ENCODE data around the gene TCF7L2. TPM values are rescaled to one million over a fixed set of nuclear protein-coding genes. Genes with fewer than 3 reads are reported as not detected.

The TCF7L2 gene
- total RNA-seq, result 10 to 100 TPM in 1 of 2 donors, 1 to 10 TPM in 1; 8.1 to 10.3 TPM

DNA sequence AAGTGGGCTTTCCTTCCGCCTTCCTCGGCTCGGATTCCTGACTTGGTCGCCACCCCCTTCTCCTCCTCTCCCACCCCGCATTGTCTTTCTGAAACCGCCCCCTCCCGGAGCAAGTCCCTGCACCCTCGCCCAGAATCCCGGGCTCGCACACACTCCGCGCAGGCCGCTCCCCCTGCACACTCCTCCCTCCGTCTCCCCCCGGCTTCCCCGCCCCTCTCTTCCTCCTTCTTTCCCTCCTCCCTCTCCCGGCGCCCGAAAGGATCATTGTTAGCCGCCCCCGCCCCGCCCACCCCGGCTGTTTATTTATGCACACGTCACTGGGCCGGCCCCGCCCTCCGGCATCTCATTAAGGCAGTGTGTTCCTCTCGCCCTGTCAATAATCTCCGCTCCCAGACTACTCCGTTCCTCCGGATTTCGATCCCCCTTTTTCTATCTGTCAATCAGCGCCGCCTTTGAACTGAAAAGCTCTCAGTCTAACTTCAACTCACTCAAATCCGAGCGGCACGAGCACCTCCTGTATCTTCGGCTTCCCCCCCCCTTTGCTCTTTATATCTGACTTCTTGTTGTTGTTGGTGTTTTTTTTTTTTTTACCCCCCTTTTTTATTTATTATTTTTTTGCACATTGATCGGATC is at the start of gene TCF7L2:
Gene TCF7L2 (plus strand): TSS at position 373 of the 633 bp plus-strand sequence. CDS start 510 bp downstream, outside the sequence.
- Mint-ChIP-seq H3K27ac (peak within 1 kb of the TSS; percentile 74 to 92), H3K9me3 (no peaks in the 10 kb centered on the region), H3K4me3 (peak within 1 kb of the TSS; percentile 90), H3K27me3 (peaks cover 22 to 26% of the 10 kb centered on the region in 2 donors), H3K4me1 (ENCODE audit: low read depth in 2 of 2) (peaks cover 36 to 38% of the 10 kb centered on the region in 2 donors), H3K36me3 (peaks cover 11% of the 10 kb centered on the region)
- ATAC-seq, result peak; percentile 68 to 84
- DNase-seq (ENCODE audit: low spot score), result peak; percentile 72

GRCh38 chr10:112902730-112903129 is 47.3 kb upstream of the TCF7L2 start:
- Mint-ChIP-seq H3K27me3 (peaks cover 0 to 4% of the 10 kb centered on the region in 2 donors), H3K4me3 (no peak overlapping the region), H3K36me3 (no peaks in the 10 kb centered on the region), H3K4me1 (ENCODE audit: low read depth in 2 of 2) (no peaks in the 10 kb centered on the region), H3K27ac (no peak overlapping the region), H3K9me3 (no peaks in the 10 kb centered on the region)
- no peak for ATAC-seq
- DNase-seq (ENCODE audit: low spot score), result no peak

DNA sequence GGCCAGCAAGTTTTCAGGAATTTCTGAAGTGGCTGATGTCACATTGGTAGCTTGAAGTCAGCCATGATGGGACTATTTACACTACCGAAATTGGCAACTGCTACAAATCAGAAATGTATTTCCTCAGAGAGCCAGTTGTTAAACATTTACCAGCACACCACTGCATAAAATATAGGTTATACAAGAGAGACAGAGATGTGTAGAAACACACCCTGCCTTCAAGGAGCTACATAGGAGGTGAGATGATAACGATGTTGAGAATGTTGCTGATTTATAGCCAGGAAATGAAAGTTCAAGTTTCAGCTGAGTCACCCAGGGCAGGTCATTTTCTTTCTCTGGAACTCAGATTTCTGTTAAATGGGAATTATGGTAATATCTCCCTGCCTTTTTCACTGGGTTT is 46.0 kb upstream of the TCF7L2 start:
- no peak for ATAC-seq
- no peak for DNase-seq (ENCODE audit: low spot score)
- peaks cover 0 to 4% of the 10 kb centered on the region in 2 donors for H3K27me3 Mint-ChIP-seq

DNA sequence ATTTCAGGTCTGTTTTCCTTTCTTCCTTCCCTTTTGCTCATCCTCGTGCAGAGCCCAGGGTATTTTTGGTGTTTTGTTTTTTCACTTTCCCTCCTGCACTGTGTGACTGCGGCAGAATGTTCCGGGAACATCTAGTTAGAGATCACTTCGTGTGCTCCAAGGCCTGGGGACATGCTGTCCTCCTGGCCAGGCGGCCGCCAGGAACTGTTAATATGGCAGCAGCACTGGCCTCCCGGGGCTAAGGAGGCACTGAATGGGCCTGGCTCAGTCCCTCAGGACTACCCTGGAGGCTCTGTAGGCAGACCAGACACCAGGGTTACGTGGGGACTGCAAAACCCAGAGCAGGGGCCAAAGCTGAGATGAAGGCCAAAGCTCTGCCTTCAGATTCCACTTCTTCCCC is 43.1 kb upstream of the TCF7L2 start:
- H3K4me3 Mint-ChIP-seq, result no peak overlapping the region
- H3K9me3 Mint-ChIP-seq, result no peaks in the 10 kb centered on the region
- H3K27me3 Mint-ChIP-seq, result peaks cover 0 to 2% of the 10 kb centered on the region in 2 donors
- H3K4me1 Mint-ChIP-seq (ENCODE audit: low read depth in 2 of 2), result no peaks in the 10 kb centered on the region
- DNase-seq (ENCODE audit: low spot score), result no peak
- no peaks in the 10 kb centered on the region for H3K36me3 Mint-ChIP-seq
- H3K27ac Mint-ChIP-seq, result no peak overlapping the region
- ATAC-seq, result no peak

More for the DNA sequence above, 46.0 kb upstream of the TCF7L2 start:
- no peaks in the 10 kb centered on the region for H3K4me1 Mint-ChIP-seq (ENCODE audit: low read depth in 2 of 2)
- H3K4me3 Mint-ChIP-seq, result no peak overlapping the region
- no peaks in the 10 kb centered on the region for H3K36me3 Mint-ChIP-seq
- no peak overlapping the region for H3K27ac Mint-ChIP-seq
- no peaks in the 10 kb centered on the region for H3K9me3 Mint-ChIP-seq

GRCh38 chr10:112907893-112908292 is 42.2 kb upstream of the TCF7L2 start:
- no peak for ATAC-seq
- no peaks in the 10 kb centered on the region for H3K9me3 Mint-ChIP-seq

DNA sequence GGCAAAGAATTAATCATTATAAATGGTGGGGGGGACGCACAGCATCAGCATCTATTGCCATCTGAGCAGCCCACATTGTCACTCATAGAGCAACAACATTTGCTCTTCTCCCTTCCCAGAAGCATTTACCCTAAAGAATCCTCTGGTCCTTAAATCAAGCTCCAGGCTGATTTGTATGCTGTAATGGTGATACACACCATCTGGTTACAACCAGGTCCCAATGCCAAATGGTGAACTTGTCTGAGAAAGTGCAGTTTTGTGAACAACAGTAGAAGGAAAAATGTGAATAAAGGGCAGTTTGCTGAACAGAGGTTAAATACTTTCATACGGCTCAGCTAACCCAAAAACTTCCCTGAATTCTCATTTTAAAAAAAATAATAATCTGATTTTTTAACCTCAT is 38.8 kb upstream of the TCF7L2 start:
- Mint-ChIP-seq H3K27me3 (peaks cover 2 to 16% of the 10 kb centered on the region in 2 donors), H3K4me3 (no peak overlapping the region), H3K9me3 (no peaks in the 10 kb centered on the region), H3K4me1 (ENCODE audit: low read depth in 2 of 2) (no peaks in the 10 kb centered on the region), H3K36me3 (no peaks in the 10 kb centered on the region), H3K27ac (no peak overlapping the region)
- no peak for DNase-seq (ENCODE audit: low spot score)
- ATAC-seq, result no peak

More at GRCh38 chr10:112907893-112908292, 42.2 kb upstream of the TCF7L2 start:
- H3K4me3 Mint-ChIP-seq, result no peak overlapping the region
- H3K27me3 Mint-ChIP-seq, result peaks cover 0 to 2% of the 10 kb centered on the region in 2 donors
- no peaks in the 10 kb centered on the region for H3K36me3 Mint-ChIP-seq
- no peak overlapping the region for H3K27ac Mint-ChIP-seq
- H3K4me1 Mint-ChIP-seq (ENCODE audit: low read depth in 2 of 2), result no peaks in the 10 kb centered on the region
- no peak for DNase-seq (ENCODE audit: low spot score)

DNA sequence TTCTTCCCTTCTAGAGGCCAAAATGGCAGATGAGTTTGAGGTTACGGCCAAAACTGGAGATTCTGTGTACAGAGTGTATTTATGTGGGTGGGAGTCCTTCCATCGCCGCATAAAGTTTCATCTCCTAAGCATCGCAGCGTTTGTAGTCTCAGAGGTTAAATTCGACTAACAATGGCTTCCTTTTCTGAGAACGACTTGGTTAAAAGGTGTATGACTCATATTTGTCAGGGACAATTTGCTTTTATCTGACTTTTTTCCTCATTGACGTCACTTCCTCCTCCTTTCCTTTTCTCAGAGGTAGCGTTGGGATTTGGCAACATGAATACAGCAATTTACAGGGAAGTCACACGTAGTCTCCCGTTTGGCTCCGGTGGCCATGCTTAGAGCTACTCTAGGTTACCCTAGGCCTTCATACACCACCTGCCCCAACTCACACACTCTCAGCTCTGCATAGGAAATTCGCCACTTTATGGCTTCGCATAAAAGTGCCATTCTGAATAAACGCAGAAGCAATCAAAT is 37.6 kb upstream of the TCF7L2 start:
- no peak overlapping the region for H3K27ac Mint-ChIP-seq
- no peak for DNase-seq (ENCODE audit: low spot score)
- ATAC-seq, result no peak
- H3K4me3 Mint-ChIP-seq, result no peak overlapping the region
- H3K36me3 Mint-ChIP-seq, result no peaks in the 10 kb centered on the region
- H3K9me3 Mint-ChIP-seq, result no peaks in the 10 kb centered on the region
- H3K27me3 Mint-ChIP-seq, result peaks cover 4 to 22% of the 10 kb centered on the region in 2 donors
- H3K4me1 Mint-ChIP-seq (ENCODE audit: low read depth in 2 of 2), result no peaks in the 10 kb centered on the region

DNA sequence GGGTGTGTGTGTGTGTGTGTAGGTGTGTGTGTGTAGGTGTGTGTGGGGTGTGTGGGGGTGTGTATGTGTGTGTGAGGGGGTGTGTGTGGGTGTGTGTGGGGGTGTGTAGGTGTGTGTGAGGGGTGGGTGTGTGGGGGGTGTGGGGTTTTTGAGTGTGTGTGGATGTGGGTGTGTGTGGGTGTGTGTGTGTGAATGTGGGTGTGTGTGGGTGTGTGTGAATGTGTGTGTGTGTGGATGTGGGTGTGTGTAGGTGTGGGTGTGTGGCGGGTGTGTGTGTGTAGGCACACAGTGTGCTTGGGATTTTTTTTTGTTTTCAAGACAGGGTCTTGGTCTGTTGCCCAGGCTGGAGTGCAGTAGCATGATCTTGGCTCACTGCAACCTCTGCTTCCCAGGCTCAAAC is 36.8 kb upstream of the TCF7L2 start:
- H3K9me3 Mint-ChIP-seq, result no peaks in the 10 kb centered on the region
- H3K27ac Mint-ChIP-seq, result no peak overlapping the region
- no peaks in the 10 kb centered on the region for H3K36me3 Mint-ChIP-seq
- no peak for ATAC-seq
- no peak for DNase-seq (ENCODE audit: low spot score)
- peaks cover 4 to 22% of the 10 kb centered on the region in 2 donors for H3K27me3 Mint-ChIP-seq
- no peaks in the 10 kb centered on the region for H3K4me1 Mint-ChIP-seq (ENCODE audit: low read depth in 2 of 2)
- no peak overlapping the region for H3K4me3 Mint-ChIP-seq

- Mint-ChIP-seq H3K4me3 (no peak overlapping the region), H3K27ac (no peak overlapping the region), H3K27me3 (peaks cover 4 to 22% of the 10 kb centered on the region in 2 donors), H3K36me3 (no peaks in the 10 kb centered on the region), H3K9me3 (no peaks in the 10 kb centered on the region), H3K4me1 (ENCODE audit: low read depth in 2 of 2) (no peaks in the 10 kb centered on the region)
- no peak for DNase-seq (ENCODE audit: low spot score)
- no peak for ATAC-seq
Observed at GRCh38 chr10:112913661-112914287, 36.3 kb upstream of the TCF7L2 start.

DNA sequence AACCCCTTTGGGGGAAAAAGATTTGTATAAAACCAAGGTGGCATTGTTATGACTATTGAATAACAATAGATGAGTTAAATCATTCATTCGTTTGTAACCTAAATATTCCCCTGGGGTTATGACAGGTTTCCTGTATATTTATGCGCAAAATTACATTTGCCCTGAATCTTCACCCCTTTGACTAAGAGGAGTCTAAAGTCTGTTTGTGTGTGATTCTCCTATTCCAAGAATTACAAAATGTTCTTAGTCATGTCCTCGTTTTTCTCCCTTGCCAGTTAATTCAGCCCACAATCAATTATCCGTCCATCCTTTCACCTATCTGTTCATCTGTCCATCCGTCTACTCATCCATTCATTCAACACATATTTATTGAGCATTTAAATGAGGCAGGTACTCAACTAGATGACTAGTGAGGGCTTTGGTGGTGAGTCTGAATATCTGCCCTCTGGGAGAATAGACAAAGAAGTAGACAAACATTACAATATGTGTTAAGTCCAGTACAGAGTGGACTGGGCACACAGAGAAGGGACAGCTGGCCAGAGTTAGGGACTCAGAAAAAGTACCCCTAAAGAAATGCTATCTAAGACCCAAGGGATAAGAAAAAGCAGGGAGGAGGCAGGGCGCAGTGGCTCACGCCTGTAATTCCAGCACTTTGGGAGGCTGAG is 35.6 kb upstream of the TCF7L2 start:
- no peak for ATAC-seq
- H3K9me3 Mint-ChIP-seq, result no peaks in the 10 kb centered on the region
- no peak overlapping the region for H3K4me3 Mint-ChIP-seq
- DNase-seq (ENCODE audit: low spot score), result no peak
- H3K27me3 Mint-ChIP-seq, result peaks cover 4 to 22% of the 10 kb centered on the region in 2 donors
- no peak overlapping the region for H3K27ac Mint-ChIP-seq
- H3K36me3 Mint-ChIP-seq, result no peaks in the 10 kb centered on the region
- no peaks in the 10 kb centered on the region for H3K4me1 Mint-ChIP-seq (ENCODE audit: low read depth in 2 of 2)

GRCh38 chr10:112915590-112916572 is 34.2 kb upstream of the TCF7L2 start:
- H3K4me3 Mint-ChIP-seq, result no peak overlapping the region
- H3K27ac Mint-ChIP-seq, result no peak overlapping the region
- no peaks in the 10 kb centered on the region for H3K36me3 Mint-ChIP-seq
- peaks cover 2 to 22% of the 10 kb centered on the region in 2 donors for H3K27me3 Mint-ChIP-seq
- no peaks in the 10 kb centered on the region for H3K4me1 Mint-ChIP-seq (ENCODE audit: low read depth in 2 of 2)
- no peak for DNase-seq (ENCODE audit: low spot score)
- no peak for ATAC-seq
- no peaks in the 10 kb centered on the region for H3K9me3 Mint-ChIP-seq

DNA sequence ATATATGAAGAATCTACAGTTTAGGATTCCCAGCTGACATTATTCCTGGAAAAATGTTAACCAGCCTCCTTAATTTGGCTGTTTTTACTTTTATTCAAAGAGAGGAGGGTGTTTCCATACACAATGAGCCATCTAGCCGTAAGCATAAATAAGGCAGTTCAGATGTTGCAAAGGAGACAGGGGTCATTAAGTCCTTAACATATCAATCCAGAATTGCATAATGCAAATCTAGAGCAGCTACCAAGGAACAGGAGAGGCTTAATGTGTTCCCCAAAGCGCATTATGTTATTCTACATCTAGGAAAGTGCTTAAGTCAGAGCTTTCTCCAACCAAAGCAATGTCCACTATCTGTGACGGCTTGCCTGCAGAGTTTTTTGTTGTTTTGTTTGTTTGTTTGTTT is 32.4 kb upstream of the TCF7L2 start:
- Mint-ChIP-seq H3K4me1 (ENCODE audit: low read depth in 2 of 2) (no peaks in the 10 kb centered on the region), H3K9me3 (no peaks in the 10 kb centered on the region), H3K4me3 (no peak overlapping the region), H3K27me3 (peaks cover 3 to 22% of the 10 kb centered on the region in 2 donors), H3K27ac (no peak overlapping the region), H3K36me3 (no peaks in the 10 kb centered on the region)
- DNase-seq (ENCODE audit: low spot score), result no peak
- no peak for ATAC-seq

GRCh38 chr10:112918771-112919170 is 31.3 kb upstream of the TCF7L2 start:
- no peaks in the 10 kb centered on the region for H3K4me1 Mint-ChIP-seq (ENCODE audit: low read depth in 2 of 2)
- H3K27me3 Mint-ChIP-seq, result peaks cover 6 to 22% of the 10 kb centered on the region in 2 donors
- no peaks in the 10 kb centered on the region for H3K36me3 Mint-ChIP-seq
- DNase-seq (ENCODE audit: low spot score) (no peak), ATAC-seq (no peak)
- H3K9me3 Mint-ChIP-seq, result no peaks in the 10 kb centered on the region
- H3K27ac Mint-ChIP-seq, result no peak overlapping the region
- no peak overlapping the region for H3K4me3 Mint-ChIP-seq
